ENCODE measurements around the gene LIPT2. TPM values are rescaled to one million over a fixed set of nuclear protein-coding genes. Genes with fewer than 3 reads are reported as not detected.
A peak's percentile ranks its signal among the peaks of the same experiment; 100 is the strongest.

Gene LIPT2
- total and polyA plus RNA-seq, 4 donors, result 2.0 to 6.9 (median 3.4) TPM

DNA sequence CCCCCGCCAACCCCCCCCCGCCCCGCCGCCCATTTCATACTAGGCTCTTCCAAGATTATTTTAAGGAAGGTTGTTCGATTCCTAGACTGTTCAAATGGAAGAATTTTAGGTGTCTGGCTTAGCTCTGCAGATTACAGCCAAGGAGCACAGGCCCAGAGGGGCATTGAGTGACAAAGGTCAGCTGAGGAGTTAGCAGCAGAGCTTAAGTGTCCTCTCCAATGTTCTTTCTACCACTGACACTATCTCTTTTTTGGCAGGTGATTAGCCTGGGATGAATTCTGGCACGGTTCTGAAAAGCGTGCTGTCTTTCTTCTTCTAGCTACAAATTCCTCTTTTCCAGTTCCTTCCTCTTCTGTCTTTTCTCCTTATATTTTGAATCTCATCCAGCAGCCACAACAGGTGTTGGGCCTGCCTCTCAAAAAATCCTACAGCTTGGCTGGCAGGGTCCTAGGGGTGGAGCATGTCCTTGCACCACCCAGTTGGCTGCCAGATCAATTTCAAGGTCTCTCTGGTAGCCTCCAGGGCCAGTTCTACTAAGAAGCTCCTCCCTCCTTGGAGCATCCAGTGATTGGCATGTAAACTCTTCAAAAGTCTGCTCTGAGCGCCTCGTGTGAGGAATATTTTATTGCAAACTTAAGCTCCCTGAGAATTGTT is 49.2 kb downstream of the LIPT2 start:
- no peak overlapping the region for H3K27ac ChIP-seq (ENCODE audit: low read depth in 1 of 2, low read length in 1 of 2)

DNA sequence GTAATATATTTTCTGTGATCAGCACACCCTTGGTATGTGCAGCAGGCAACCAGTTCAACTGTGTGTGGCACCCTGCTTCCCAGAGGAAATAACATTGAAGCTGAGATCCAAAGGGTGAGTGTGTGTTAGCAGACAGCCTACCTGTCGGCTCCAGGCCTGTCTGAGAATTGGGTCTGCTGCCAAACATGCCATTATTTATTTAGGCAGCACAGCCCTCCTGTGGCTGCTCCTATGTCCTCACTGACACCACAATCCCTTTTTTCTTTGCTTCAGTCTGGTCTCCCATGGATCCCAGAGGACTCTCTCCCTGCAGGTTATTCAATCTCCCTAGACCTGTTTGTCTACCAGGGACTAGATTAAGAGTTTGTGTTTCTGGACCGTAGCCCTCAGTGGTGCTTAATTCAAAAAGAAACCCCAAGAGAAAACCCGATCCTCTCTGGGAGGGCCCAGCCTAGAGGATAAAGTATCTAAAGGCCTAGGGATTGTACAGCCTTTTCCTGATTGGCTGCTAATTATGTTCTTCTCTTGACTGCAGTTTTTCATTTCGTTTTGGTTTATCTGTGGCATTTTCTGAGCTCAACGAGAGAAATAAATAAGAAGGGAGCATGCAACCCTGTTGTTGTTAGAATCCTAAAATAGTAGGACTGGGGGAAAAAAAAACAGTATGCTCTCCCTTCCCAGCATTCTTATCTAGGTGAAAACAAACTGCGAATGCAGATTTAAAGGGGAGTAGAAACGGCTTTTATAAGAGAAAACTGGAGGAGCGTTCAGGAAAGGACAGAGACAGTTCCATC is 50.3 kb downstream of the LIPT2 start:
- H3K9me3 ChIP-seq (ENCODE audit: control insufficient read depth in 4 of 4, insufficient read depth in 3 of 4, low read length in 3 of 4), result no peaks in the 10 kb centered on the region
- whole genome bisulfite sequencing, 2 donors, result 59 to 75% methylated on average over 8 of the region's 8 CpGs
- TF ChIP-seq, protein P1, sequence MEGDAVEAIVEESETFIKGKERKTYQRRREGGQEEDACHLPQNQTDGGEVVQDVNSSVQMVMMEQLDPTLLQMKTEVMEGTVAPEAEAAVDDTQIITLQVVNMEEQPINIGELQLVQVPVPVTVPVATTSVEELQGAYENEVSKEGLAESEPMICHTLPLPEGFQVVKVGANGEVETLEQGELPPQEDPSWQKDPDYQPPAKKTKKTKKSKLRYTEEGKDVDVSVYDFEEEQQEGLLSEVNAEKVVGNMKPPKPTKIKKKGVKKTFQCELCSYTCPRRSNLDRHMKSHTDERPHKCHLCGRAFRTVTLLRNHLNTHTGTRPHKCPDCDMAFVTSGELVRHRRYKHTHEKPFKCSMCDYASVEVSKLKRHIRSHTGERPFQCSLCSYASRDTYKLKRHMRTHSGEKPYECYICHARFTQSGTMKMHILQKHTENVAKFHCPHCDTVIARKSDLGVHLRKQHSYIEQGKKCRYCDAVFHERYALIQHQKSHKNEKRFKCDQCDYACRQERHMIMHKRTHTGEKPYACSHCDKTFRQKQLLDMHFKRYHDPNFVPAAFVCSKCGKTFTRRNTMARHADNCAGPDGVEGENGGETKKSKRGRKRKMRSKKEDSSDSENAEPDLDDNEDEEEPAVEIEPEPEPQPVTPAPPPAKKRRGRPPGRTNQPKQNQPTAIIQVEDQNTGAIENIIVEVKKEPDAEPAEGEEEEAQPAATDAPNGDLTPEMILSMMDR (IDR thresholded peaks at IDR 0.05; ENCODE audit: control extremely low read depth, extremely low read depth), result no peak
- H3K9ac ChIP-seq (ENCODE audit: insufficient read depth in 1 of 2, low read length in 2 of 2), result no peak overlapping the region
- H3K4me3 ChIP-seq, result no peak overlapping the region
- DNase-seq (peak in 1 of 3 donors; percentile 39), ATAC-seq (ENCODE audit: insufficient read depth, low FRiP score) (no peak)
- H3K36me3 ChIP-seq (ENCODE audit: control insufficient read depth in 4 of 4, insufficient read depth in 4 of 4, low read length in 4 of 4), result no peaks in the 10 kb centered on the region
- H3K27ac ChIP-seq (ENCODE audit: low read depth in 1 of 2, low read length in 1 of 2), result no peak overlapping the region
- H3K4me1 ChIP-seq (ENCODE audit: control insufficient read depth in 5 of 5, insufficient read depth in 5 of 5, low read length in 5 of 5), result peaks cover 0 to 8% (median 0%) of the 10 kb centered on the region in 5 donors
- no peaks in the 10 kb centered on the region for H3K27me3 ChIP-seq (ENCODE audit: control insufficient read depth in 3 of 3, insufficient read depth in 3 of 3, low read length in 2 of 3)

More for the DNA sequence above, 49.2 kb downstream of the LIPT2 start:
- DNase-seq, result no peak
- Histone ChIP-seq H3K4me1 (ENCODE audit: control insufficient read depth in 5 of 5, insufficient read depth in 5 of 5, low read length in 5 of 5) (peaks cover 0 to 8% (median 0%) of the 10 kb centered on the region in 5 donors), H3K9ac (ENCODE audit: insufficient read depth in 1 of 2, low read length in 2 of 2) (no peak overlapping the region), H3K4me3 (no peak overlapping the region), H3K9me3 (ENCODE audit: control insufficient read depth in 4 of 4, insufficient read depth in 3 of 4, low read length in 3 of 4) (no peaks in the 10 kb centered on the region), H3K27me3 (ENCODE audit: control insufficient read depth in 3 of 3, insufficient read depth in 3 of 3, low read length in 2 of 3) (no peaks in the 10 kb centered on the region), H3K36me3 (ENCODE audit: control insufficient read depth in 4 of 4, insufficient read depth in 4 of 4, low read length in 4 of 4) (no peaks in the 10 kb centered on the region)
- TF ChIP-seq, protein P1 (IDR thresholded peaks at IDR 0.05; ENCODE audit: control extremely low read depth, extremely low read depth), result no peak
- ATAC-seq (ENCODE audit: insufficient read depth, low FRiP score), result no peak
- 76 to 81% methylated on average over 9 of the region's 9 CpGs for WGBS, 2 donors

DNA sequence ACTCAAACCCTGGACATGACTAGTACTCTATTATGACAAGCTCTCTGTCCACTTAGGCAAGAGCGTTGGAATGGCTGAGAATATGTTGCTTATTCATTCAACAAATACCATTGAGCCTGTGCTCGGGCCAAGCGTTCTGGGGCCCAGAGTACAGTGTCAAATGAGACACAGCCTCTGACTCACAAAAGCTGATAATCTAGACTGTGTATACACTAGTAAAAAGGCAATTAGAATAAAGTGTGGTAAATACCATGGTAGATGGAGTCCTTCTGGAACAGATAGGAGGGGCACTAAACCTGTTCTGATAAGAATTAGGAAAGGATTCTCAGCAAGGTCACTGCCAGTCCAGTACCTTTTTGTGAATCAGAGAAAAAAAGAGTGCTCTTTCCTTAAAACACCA is 50.9 kb downstream of the LIPT2 start:
- Histone ChIP-seq H3K9ac (ENCODE audit: insufficient read depth in 1 of 2, low read length in 2 of 2) (no peak overlapping the region), H3K27me3 (ENCODE audit: control insufficient read depth in 3 of 3, insufficient read depth in 3 of 3, low read length in 2 of 3) (no peaks in the 10 kb centered on the region), H3K9me3 (ENCODE audit: control insufficient read depth in 4 of 4, insufficient read depth in 3 of 4, low read length in 3 of 4) (no peaks in the 10 kb centered on the region), H3K4me3 (no peak overlapping the region), H3K36me3 (ENCODE audit: control insufficient read depth in 4 of 4, insufficient read depth in 4 of 4, low read length in 4 of 4) (no peaks in the 10 kb centered on the region), H3K27ac (ENCODE audit: low read depth in 1 of 2, low read length in 1 of 2) (no peak overlapping the region), H3K4me1 (ENCODE audit: control insufficient read depth in 5 of 5, insufficient read depth in 5 of 5, low read length in 5 of 5) (peaks cover 0 to 8% (median 0%) of the 10 kb centered on the region in 5 donors)
- ATAC-seq (ENCODE audit: insufficient read depth, low FRiP score) (no peak), DNase-seq (no peak)
- TF ChIP-seq, protein P1 (IDR thresholded peaks at IDR 0.05; ENCODE audit: control extremely low read depth, extremely low read depth), result no peak
- WGBS, 2 donors, result 64 to 80% methylated on average over 3 of the region's 3 CpGs

Small RNA genes lying within 50 kb of the gene (small RNA-seq; reads per million reads assigned to genes)
- not detected for gene CYCSP27 (ENCODE audit: low replicate concordance)

Other genes with a start within 250 kb of the LIPT2 start
- 1 to 10 TPM in 1 of 2 donors, under 1 TPM in 1; 0.40 to 3.3 TPM for gene P4HA3, start 182.1 kb downstream of the LIPT2 start, total RNA-seq
- gene P4HA3, start 182.1 kb downstream of the LIPT2 start, polyA plus RNA-seq, result 1 to 10 TPM in 1 of 2 donors, under 1 TPM in 1; 0.89 to 1.1 TPM
- 10 to 100 TPM in 1 of 2 donors, 1 to 10 TPM in 1; 7.9 to 10.4 TPM for gene PGM2L1, start 95.3 kb downstream of the LIPT2 start, total RNA-seq
- 1 to 10 TPM; 1.2 to 2.3 TPM for gene PGM2L1, start 95.3 kb downstream of the LIPT2 start, polyA plus RNA-seq
- 10 to 100 TPM; 10.8 to 14.9 TPM for gene KCNE3, start 26.2 kb downstream of the LIPT2 start, total RNA-seq
- 10 to 100 TPM; 13.8 to 19.8 TPM for gene KCNE3, start 26.2 kb downstream of the LIPT2 start, polyA plus RNA-seq
- 10 to 100 TPM; 18.0 to 21.1 TPM for gene POLD3, start 98.9 kb upstream of the LIPT2 start, total RNA-seq
- 10 to 100 TPM in 1 of 2 donors, 1 to 10 TPM in 1; 7.6 to 11.9 TPM for gene POLD3, start 98.9 kb upstream of the LIPT2 start, polyA plus RNA-seq
- 1 to 10 TPM; 1.7 to 5.9 TPM for gene CHRDL2, start 237.7 kb upstream of the LIPT2 start, total RNA-seq
- 1 to 10 TPM; 4.4 to 5.3 TPM for gene CHRDL2, start 237.7 kb upstream of the LIPT2 start, polyA plus RNA-seq